NCI-H187 treated with DMSO at 0.1 percent for 48 hours (cell line): Measurements from ENCODE around the gene SLC1A7.

Experiments
- DNase-seq: peaks from one replicate; lab custom pipeline; 2025; lab: John Stamatoyannopoulos, UW

The SLC1A7 gene

DNA sequence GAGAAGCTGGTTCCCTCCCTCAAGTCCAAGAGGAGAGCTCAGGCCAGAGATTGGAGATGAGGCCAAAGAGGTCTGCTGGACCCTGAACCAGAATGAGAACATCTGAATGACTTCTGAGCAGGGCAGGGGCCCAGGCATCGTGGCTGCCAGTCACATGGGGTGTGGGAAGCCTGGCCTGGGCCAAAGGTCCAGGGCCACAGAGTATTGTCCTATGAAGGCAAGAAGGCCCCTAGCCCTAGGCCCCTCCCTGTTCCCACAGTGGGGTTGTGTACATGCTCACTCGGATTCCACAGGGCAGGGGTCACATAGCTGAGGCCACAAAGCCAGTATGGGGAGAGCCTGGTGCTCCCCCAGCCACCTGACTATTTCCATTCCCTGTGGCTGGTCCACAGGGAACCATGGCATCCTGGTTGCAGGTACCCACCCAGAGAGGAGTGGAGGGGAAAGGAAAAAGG lies 18.5 kb upstream of the SLC1A7 start:
- no peak for DNase-seq

DNA sequence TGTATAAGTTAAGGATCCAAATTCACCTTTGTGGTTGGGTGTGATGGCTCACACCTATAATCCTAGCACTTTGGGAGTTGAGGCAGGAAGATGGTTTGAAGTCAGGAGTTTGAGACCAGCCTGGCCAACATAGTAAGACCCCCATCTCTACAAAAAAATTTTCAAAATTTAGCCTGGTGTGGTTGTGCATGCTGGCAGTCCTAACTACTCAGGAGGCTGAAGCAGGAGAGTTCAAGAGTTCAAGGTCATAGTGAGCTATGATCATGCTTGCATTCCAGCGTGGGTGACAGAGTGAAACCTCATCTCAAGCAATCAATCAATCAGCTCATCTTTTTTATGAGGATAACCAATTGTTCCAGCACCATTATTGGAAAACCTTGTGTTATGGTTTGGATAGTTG lies 16.5 kb upstream of the SLC1A7 start:
- no peak for DNase-seq

DNA sequence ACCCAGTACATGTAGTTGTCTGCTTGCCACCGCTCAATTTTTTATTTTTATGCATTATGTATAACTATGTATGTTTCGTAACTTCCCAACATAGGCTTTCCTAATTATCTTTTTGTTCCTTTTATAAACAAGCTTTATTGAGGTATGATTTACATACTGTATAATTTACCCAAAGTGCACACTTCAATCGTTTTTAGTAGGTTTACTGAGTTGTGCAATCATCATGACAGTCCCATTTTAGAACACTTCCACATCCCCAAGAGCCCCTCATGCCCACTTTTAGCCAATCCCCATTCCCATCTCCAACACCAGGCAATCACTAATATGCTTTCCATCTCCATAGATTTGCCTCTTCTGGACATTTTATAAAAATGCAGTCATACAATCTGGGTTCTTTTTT lies 14.3 kb upstream of the SLC1A7 start:
- DNase-seq = no peak

DNA sequence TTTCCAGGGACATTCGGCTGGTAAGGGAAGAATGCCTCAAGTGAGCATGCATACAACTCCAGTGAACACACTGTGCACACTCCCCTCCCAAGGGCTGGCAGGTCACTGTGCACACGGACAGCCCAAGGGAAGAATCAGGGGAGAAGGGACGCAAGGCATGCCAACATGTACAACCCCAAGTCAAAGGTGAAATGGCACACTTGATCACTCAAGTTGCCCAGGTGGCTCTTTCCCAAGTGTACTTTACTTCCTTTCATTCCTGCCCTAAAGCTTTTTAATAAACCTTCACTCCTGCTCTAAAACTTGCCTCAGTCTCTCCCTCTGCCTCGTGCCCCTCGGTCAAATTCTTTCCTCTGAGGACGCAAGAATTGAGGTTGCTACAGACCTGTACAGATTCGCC lies 13.5 kb upstream of the SLC1A7 start:
- DNase-seq = no peak

GRCh38 chr1:53155534-53155933 lies 13.1 kb upstream of the SLC1A7 start:
- DNase-seq = no peak

GRCh38 chr1:53154859-53155438 lies 12.5 kb upstream of the SLC1A7 start:
- DNase-seq = no peak

- no peak for DNase-seq
These were observed 11.3 kb upstream of the SLC1A7 start for GRCh38 chr1:53153752-53154151.

- DNase-seq = no peak
These were observed 5.7 kb upstream of the SLC1A7 start for GRCh38 chr1:53148123-53148522.

- no peak for DNase-seq
These were observed 4.7 kb upstream of the SLC1A7 start for GRCh38 chr1:53147174-53147573.

- DNase-seq = no peak
These were observed 3.7 kb upstream of the SLC1A7 start for GRCh38 chr1:53145942-53146708.

- DNase-seq = no peak
These were observed 3.1 kb upstream of the SLC1A7 start for GRCh38 chr1:53145619-53145941.

DNA sequence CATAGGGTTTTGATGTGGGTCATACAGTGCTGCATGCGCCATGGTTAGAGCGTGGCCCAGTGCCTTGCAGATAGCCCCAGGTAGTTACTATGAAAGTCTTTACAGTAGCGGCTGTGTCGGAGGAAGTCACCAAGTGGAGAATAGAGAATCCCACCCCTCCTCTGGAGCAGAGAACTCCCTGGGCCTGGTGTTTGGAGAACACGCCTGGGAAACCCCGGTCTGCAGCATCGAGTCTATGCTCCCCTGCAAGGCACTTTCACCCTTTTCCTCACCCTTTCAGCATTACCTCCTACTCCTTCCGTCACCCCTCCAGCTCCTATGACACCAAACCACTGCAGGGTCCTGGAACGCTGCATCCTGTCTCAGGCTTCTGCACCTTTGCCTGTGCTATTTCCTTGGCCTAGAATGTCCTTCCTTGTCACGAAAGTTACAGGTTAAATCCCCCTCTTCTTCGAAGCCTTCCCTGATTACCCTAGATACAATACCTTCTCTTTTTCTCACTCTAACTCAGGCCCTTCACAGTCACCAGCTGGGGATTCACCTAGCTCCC lies 2.7 kb upstream of the SLC1A7 start:
- DNase-seq = no peak

DNA sequence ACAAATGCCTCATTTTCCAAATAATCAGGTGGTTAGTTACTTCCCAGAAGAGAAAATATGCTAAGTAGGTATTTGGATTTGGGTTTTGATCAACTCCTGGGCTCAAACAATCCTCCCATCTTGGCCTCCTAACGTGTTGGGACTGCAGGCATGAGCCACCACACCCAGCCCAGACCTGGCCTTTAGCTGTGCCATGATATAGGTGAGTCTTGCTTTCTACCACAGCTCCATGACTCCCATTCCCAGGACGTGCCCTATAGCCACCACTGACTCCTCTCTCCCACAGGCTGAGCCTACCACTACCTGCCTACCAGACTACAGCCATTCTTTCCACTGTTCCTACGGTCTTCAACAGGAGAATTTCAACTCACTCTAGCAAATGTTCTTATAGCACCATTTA lies 1.8 kb upstream of the SLC1A7 start:
- no peak for DNase-seq

DNA sequence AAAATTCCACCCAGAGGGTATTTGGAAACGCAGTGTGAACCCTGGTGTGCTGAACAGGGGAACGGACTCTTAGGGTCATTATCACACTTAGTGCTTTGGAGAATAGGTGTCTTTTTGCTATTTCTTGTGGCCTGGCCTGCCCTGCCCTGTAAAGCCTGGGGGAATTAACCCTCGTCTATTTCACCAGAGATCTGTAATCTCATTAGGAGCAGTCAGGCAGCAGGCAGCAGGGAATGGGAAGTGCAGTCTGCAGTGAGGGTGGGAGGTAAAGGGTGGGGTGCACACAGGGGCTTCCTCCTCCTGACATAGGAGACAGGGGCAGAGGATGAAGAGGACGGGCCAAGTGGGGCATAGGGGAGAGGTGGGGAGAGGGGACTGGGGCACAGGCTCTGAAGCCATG lies 1.1 kb upstream of the SLC1A7 start:
- DNase-seq = no peak

- DNase-seq = no peak
These were observed 867 bp downstream of the SLC1A7 start for GRCh38 chr1:53141487-53142055.

DNA sequence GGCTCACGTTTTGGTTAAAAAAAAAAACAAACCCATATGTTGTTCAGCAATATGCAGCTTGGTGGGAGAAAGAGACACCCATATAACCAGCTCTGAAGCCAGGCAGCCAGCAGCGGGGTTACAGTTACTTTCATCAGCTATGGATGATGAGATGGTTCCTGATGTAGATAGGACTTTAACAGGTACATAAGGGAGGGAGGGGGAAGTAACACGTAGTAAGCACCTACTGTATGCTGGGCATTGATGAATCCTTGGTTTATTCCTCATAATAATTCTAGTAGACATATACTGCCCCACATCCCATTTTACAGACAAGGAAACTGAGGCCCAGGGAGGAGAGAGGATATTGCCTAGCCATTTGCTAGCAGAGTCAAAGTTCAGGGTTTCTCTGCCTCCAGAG lies 2.0 kb downstream of the SLC1A7 start:
- no peak for DNase-seq

DNA sequence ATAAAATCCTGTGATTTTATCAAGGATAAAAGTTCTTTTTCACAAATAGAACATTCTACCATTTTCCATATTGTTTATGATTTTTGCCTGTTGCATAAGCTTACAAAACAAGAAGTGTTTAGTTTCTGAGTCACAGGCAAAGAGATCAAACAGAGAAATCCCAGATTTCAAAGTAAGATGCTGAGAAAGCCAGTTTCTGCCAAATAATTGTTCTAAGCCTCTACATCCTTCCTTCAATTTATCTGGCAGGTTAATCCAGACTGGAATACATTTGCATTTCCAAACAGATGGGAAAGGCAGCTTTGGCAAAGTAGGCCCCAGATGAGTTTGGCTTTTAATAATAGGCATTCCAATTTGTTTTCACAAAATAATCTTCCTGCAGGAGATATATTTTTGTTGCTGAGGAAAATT lies 2.5 kb downstream of the SLC1A7 start:
- no peak for DNase-seq

DNA sequence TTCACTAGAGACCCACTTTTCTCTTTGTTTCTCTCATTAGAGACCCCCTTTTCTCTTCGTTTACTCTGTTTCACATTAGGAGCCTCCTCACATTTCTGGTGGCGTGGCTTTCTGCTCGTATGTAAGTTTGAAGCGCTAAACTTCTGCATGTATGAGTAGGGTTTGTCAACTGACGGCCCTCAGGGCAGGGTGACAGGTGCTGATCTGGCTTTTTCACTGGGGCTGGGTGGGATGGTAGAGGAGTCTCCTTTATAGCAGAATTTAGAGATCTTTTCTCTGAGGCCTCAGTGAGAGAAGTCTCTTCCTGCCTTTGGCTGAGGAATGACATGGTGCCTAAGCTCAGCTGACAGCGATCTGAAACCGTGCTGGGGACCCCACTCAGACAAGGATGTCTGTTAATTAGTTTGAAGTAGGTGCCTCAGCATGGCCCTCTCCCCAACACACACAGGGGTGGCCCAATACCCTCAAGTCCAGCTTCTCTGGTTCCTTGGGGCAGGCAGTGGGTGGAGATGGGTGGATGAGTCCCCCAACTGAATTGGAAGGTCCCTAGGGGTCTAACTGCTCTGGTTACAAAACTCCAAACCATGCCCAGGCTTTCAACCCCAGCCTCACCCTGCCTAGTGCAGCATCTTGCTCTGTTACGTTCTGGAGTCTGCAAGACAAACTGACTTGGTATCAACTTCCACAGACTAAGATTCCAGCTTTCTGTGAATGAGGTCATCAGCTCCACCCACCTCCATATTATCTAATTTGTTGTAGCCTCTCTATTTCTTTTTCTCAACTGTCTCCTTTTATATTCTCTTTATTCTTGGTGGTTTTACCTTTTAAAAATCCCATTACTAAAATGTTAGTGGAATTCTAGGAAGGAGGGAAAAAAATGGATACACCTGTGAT lies 3.2 kb downstream of the SLC1A7 start:
- no peak for DNase-seq

- DNase-seq = no peak
These were observed 4.7 kb downstream of the SLC1A7 start for GRCh38 chr1:53137729-53138128.

DNA sequence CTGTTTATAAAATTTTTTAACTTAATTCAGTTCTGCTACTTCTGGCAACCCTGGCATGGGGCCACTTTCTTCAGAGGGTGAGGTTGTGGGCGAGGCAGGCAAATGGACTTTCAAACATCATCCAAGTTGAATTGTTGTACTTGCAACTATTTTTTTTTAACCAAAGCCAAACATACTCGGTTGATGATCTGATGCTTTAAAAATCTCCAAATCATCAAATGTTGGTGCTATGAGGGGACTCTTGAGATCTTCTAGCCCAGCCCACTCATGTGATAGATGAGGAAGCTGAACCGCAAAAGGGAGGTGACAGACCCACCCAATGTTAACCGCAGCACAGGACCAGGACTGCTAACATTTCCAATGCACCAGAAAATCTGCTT lies 6.7 kb downstream of the SLC1A7 start:
- no peak for DNase-seq

DNA sequence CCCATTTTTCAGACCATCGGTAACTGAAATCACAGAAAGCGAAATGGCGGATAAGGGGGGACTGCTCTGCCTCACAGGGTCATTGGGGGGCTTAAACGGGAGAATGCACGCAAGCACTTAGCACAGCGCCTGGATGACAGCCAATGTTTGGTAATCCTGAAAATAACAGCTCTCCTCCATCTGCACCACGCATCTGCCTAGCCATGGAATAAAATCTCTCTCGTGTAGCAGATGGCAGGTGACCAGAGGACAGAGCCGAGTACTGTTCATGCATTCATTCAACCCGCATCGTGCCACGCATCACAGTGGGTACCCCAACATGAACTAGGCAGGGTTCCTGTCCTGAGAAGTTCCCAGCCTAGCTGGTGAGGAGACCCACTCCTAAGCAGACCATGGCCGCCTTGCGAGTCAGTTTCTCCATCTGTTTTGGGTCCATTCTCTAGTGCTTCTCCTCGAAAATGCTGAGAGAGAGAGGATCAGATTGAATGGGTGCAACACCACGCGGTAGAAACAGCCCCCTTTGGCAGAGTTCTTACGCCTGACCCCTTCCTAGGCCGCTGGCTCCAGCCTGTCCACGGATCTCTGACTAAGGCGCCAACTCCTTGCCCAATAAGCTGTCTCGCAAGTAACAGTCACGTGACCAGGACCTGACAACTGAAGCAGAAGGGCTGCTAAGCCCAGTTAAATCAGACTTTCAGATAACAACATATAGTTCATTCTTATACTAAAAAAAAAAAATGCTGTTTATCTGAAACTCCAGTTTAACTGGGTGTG lies 7.3 kb downstream of the SLC1A7 start:
- DNase-seq = no peak

DNA sequence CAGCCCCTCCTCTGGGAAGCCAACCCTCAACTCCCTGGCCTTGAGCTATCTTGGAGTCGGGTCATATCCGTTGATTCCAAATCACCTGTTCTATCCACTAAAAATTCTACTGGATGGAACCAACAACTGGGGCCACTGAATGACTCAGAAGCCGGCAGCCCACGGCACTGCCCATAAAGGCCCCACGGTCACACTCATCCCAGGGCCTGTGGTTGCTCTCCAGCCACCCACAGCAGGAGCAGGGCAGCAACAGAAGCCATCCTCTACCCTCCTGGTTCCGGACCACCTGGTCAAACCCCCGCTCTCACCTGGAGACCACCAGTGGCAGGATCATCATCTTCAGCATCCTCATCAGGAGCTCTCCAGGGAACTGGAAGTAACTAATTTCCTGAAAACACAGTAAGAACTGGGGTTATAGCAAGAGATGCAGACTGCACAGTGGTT lies 8.4 kb downstream of the SLC1A7 start:
- DNase-seq = no peak
